H1 (cell line): ENCODE results near the gene RIGI. TPM values are rescaled to one million over a fixed set of nuclear protein-coding genes. Genes with fewer than 3 reads are reported as not detected.

Source experiments
- CTCF ChIA-PET: fragments of 300-600 bp; sonication (Branson Sonifier 250); formaldehyde crosslinking; loops from one replicate; lab custom pipeline; 2021; ENCODE audit not compliant: partially characterized antibody; lab: Charles Lee
- POLR2A ChIA-PET: fragments of 300-600 bp; sonication (Branson Sonifier 250); formaldehyde crosslinking; loops from one replicate; lab custom pipeline; 2021; ENCODE audit warnings: inconsistent platforms; ENCODE audit not compliant: partially characterized antibody; lab: Charles Lee
- DNase-seq, 2 experiments: peaks; one replicate each; pipeline versions ENCODE4 v3.0.0 to v3.0.0-alpha.2; 2010 to 2022; ENCODE audit warnings: low spot score in 2 of 2, low read depth in 1 of 2, mixed read lengths in 1 of 2
- FAIRE-seq: peaks from 2 replicates; lab custom pipeline; 2011; peaks lifted over from hg19 to GRCh38; lab: Jason Lieb, UNC
- H2AFZ ChIP-seq: 2 replicates; pipeline ENCODE4 v1.8.1; 2012; ENCODE audit warnings: low read length, inconsistent platforms
- H2AK5ac ChIP-seq: 2 replicates; pipeline ENCODE4 v1.6.1; 2013; ENCODE audit warnings: low read depth, low read length
- H2BK120ac ChIP-seq: replicated peaks from 2 replicates; pipeline ENCODE3; 2013; ENCODE audit warnings: low read depth, low read length, inconsistent platforms
- H2BK12ac ChIP-seq: 2 replicates; pipeline ENCODE4 v1.6.1; 2013; ENCODE audit warnings: low read depth, low read length
- H2BK15ac ChIP-seq: 2 replicates; pipeline ENCODE4 v1.6.1; 2013; ENCODE audit warnings: low read length
- H2BK20ac ChIP-seq: 2 replicates; pipeline ENCODE4 v1.6.1; 2013; ENCODE audit warnings: low read length
- H2BK5ac ChIP-seq: 2 replicates; pipeline ENCODE4 v1.6.1; 2013; ENCODE audit warnings: low read depth, low read length
- H3K14ac ChIP-seq: 2 replicates; pipeline ENCODE4 v1.6.1; 2013; ENCODE audit warnings: inconsistent platforms; ENCODE audit not compliant: insufficient read length
- H3K18ac ChIP-seq: 2 replicates; pipeline ENCODE4 v1.6.1; 2013; ENCODE audit warnings: low read length; ENCODE audit errors: extremely low read depth
- H3K23ac ChIP-seq: 2 replicates; pipeline ENCODE4 v1.6.1; 2013; ENCODE audit warnings: inconsistent platforms; ENCODE audit not compliant: insufficient read length
- H3K23me2 ChIP-seq: 2 replicates; pipeline ENCODE4 v1.6.1; 2013; ENCODE audit warnings: low read depth, low read length
- H3K27ac ChIP-seq: 2 replicates; pipeline ENCODE4 v1.6.1; 2011; ENCODE audit warnings: low read depth, low read length, inconsistent platforms
- H3K27me3 ChIP-seq, 4 experiments: replicated peaks in 1 of 4; 1 replicate in 1 of 4; 2 replicates in 3 of 4; pipeline versions ENCODE4 v1.6.1 to v1.8.1; 2011 to 2013; ENCODE audit warnings: low read length in 3 of 4, mild to moderate bottlenecking in 3 of 4, inconsistent platforms in 2 of 4, mixed read lengths in 2 of 4, moderate library complexity in 1 of 4; ENCODE audit not compliant: control insufficient read depth in 3 of 4, insufficient read depth in 3 of 4; ENCODE audit errors: extremely low read depth in 1 of 4
- H3K36me3 ChIP-seq, 4 experiments: 2 replicates each; pipeline versions ENCODE4 v1.6.1 to v1.8.1; 2011 to 2013; ENCODE audit warnings: mild to moderate bottlenecking in 4 of 4, low read length in 3 of 4, moderate library complexity in 2 of 4, control low read depth in 1 of 4, inconsistent platforms in 1 of 4; ENCODE audit not compliant: insufficient read depth in 4 of 4, control insufficient read depth in 2 of 4
- H3K4ac ChIP-seq: replicated peaks from 2 replicates; pipeline ENCODE3; 2013; ENCODE audit warnings: low read length, low read depth, mixed read lengths, inconsistent platforms; ENCODE audit not compliant: insufficient read length
- H3K4me1 ChIP-seq, 4 experiments: replicated peaks in 1 of 4; 1 replicate in 1 of 4; 2 replicates in 3 of 4; pipeline versions ENCODE4 v1.6.1 to v1.8.1; 2011 to 2013; ENCODE audit warnings: low read length in 3 of 4, inconsistent platforms in 2 of 4, mixed read lengths in 1 of 4; ENCODE audit not compliant: insufficient read depth in 4 of 4, control insufficient read depth in 3 of 4
- H3K4me2 ChIP-seq, 2 experiments: 2 replicates each; pipeline versions ENCODE4 v1.6.1 to v1.8.1; 2011 to 2013; ENCODE audit warnings: low read depth in 2 of 2, low read length in 2 of 2, control low read depth in 1 of 2, inconsistent platforms in 1 of 2, mild to moderate bottlenecking in 1 of 2; ENCODE audit not compliant: insufficient read depth in 1 of 2
- H3K4me3 ChIP-seq, 4 experiments: fragments of 200-600, 300-600 bp in 1 of 4; sonication (generic), shearing (Covaris generic), sonication (Bioruptor Twin) in 1 of 4; 2 replicates each; pipeline versions ENCODE4 v1.5.1 to v1.8.1; 2011 to 2016; ENCODE audit warnings: low read length in 4 of 4, low read depth in 3 of 4, control low read depth in 2 of 4, inconsistent platforms in 2 of 4, mild to moderate bottlenecking in 2 of 4, mixed read lengths in 1 of 4, moderate library complexity in 1 of 4; ENCODE audit not compliant: insufficient read depth in 2 of 4; ENCODE audit errors: extremely low read depth in 1 of 4
- H3K56ac ChIP-seq: replicated peaks from 2 replicates; pipeline ENCODE3; 2013; ENCODE audit warnings: low read depth, mild to moderate bottlenecking, mixed read lengths, low read length, inconsistent platforms; ENCODE audit not compliant: insufficient read length
- H3K79me1 ChIP-seq: 2 replicates; pipeline ENCODE4 v1.6.1; 2013; ENCODE audit warnings: low read depth, low read length, control low read depth
- H3K79me2 ChIP-seq, 2 experiments: 2 replicates each; pipeline versions ENCODE4 v1.6.1 to v1.8.1; 2012 to 2013; ENCODE audit warnings: low read length in 2 of 2, mild to moderate bottlenecking in 2 of 2, inconsistent platforms in 1 of 2; ENCODE audit not compliant: insufficient read depth in 2 of 2, control insufficient read depth in 1 of 2
- H3K9ac ChIP-seq, 4 experiments: replicated peaks in 1 of 4; 1 replicate in 1 of 4; 2 replicates in 3 of 4; pipeline versions ENCODE4 v1.6.1 to v1.8.1; 2011 to 2013; ENCODE audit warnings: low read depth in 3 of 4, low read length in 3 of 4, control low read depth in 2 of 4, mild to moderate bottlenecking in 2 of 4, moderate library complexity in 2 of 4, inconsistent platforms in 1 of 4; ENCODE audit errors: extremely low read depth in 1 of 4
- H3K9me3 ChIP-seq, 2 experiments: 2 replicates each; pipeline versions ENCODE4 v1.6.1 to v1.8.1; 2012 to 2013; ENCODE audit warnings: mild to moderate bottlenecking in 2 of 2, moderate library complexity in 2 of 2, control low read depth in 1 of 2, inconsistent platforms in 1 of 2, low read depth in 1 of 2, low read length in 1 of 2, mixed read lengths in 1 of 2; ENCODE audit not compliant: insufficient read depth in 2 of 2
- H4K20me1 ChIP-seq, 2 experiments: replicated peaks in 1 of 2; 2 replicates each; pipeline versions ENCODE3 to v1.8.1; 2011 to 2013; ENCODE audit warnings: inconsistent platforms in 2 of 2, low read length in 2 of 2, mild to moderate bottlenecking in 1 of 2; ENCODE audit not compliant: insufficient read depth in 2 of 2, control insufficient read depth in 1 of 2
- H4K5ac ChIP-seq: 2 replicates; pipeline ENCODE4 v1.6.1; 2013; ENCODE audit warnings: low read length, low read depth, mixed read lengths, inconsistent platforms; ENCODE audit not compliant: insufficient read length
- H4K8ac ChIP-seq: 2 replicates; pipeline ENCODE4 v1.8.0; 2013; ENCODE audit warnings: mild to moderate bottlenecking, moderate library complexity, low read length, inconsistent platforms; ENCODE audit not compliant: insufficient read depth; ENCODE audit errors: extremely low read depth
- H4K91ac ChIP-seq: replicated peaks from 2 replicates; pipeline ENCODE3; 2013; ENCODE audit warnings: low read length, mixed read lengths, inconsistent platforms; ENCODE audit not compliant: insufficient read length
- EGR1 ChIP-seq: IDR thresholded peaks from 2 replicates; pipeline ENCODE4 v1.6.1; 2011; ENCODE audit warnings: low read depth, low read length, borderline replicate concordance
- NANOG ChIP-seq: IDR thresholded peaks from 2 replicates; pipeline ENCODE4 v1.6.1; 2011; ENCODE audit warnings: low read length, low read depth, mild to moderate bottlenecking, inconsistent platforms; ENCODE audit not compliant: insufficient read depth, poor library complexity, severe bottlenecking
- SIN3A ChIP-seq, 2 experiments: IDR thresholded peaks in 1 of 2; conservative IDR thresholded peaks in 1 of 2; 2 replicates each; pipeline ENCODE4 v1.6.1; 2011 to 2012; ENCODE audit warnings: low read length in 2 of 2, improper control_type of control experiment in 1 of 2, low read depth in 1 of 2, mild to moderate bottlenecking in 1 of 2
- SRF ChIP-seq: IDR thresholded peaks from 2 replicates; pipeline ENCODE4 v1.6.1; 2011; ENCODE audit warnings: mild to moderate bottlenecking, low read depth, low read length, moderate library complexity
- TCF12 ChIP-seq: IDR thresholded peaks from 2 replicates; pipeline ENCODE4 v1.6.1; 2011; ENCODE audit warnings: low read depth, mild to moderate bottlenecking, low read length
- YY1 ChIP-seq: IDR thresholded peaks from 2 replicates; pipeline ENCODE4 v1.6.1; 2011; ENCODE audit warnings: low read depth, mild to moderate bottlenecking, low read length
- polyA plus RNA-seq, 7 experiments: library from polyadenylated mRNA; depleted of rRNA in 3 of 7; stranded (reverse) in 5 of 7; unstranded in 2 of 7; fragments of >200 nt in 5 of 7; fragments of 200-250 nt in 2 of 7; gene quantifications; 1 replicate in 5 of 7; 2 replicates in 1 of 7; 4 replicates in 1 of 7; pipeline versions ENCODE4 v1.2.1 to v1.2.3, GENCODE V29; 2011 to 2013; ENCODE audit warnings: missing spikeins in 2 of 7, mixed read lengths in 2 of 7
- total RNA-seq: library from RNA; stranded (reverse); fragmentation: NEBNext Ultra II Directional; extraction: Animal tissue kit (Norgen Biotek cat#: 25700); gene quantifications from 2 replicates; pipeline ENCODE4 v1.2.1, GENCODE V29; 2021
- TF ChIP-seq, protein P1 (sequence below): IDR thresholded peaks from 2 replicates; pipeline ENCODE4 v1.6.1; 2011; ENCODE audit warnings: low read length, improper control_type of control experiment

Gene RIGI
- total and polyA plus RNA-seq, 2 of the 8 experiments (the other 6 are each of a cell fraction or from before 2014, with no cell fraction given) = 3.1 to 6.7 TPM

DNA sequence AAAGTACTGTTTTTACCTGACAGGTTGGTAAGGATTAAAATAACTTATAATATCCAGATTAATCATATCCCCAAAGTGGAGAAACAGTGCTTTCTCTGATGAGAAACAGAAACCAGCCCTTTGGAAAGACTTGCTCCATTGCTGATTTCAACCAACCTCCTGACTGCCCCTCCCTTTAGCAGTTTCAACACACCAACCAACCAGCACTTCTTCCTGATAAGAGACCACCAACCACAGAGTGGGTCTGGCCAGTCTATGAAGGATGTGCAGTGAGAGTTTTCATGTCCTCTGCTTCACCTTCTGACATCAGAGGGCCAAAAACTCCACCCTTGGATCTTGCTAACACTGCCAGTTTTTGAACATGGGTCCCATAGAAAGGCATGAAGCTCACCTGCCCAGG is 28.1 kb downstream of the RIGI start:
- Histone ChIP-seq H3K23me2 (no peaks in the 10 kb centered on the region), H3K18ac (no peak overlapping the region), H2BK15ac (no peak overlapping the region), H3K79me1 (no peaks in the 10 kb centered on the region), H4K8ac (no peak overlapping the region), H3K27me3 (no peaks in the 10 kb centered on the region), H3K9ac (no peak overlapping the region), H3K9me3 (no peaks in the 10 kb centered on the region), H4K91ac (no peak overlapping the region), H2AFZ (no peak overlapping the region), H2BK12ac (no peak overlapping the region), H3K4me1 (peaks cover 0 to 3% (median 0%) of the 10 kb centered on the region in 4 experiments; a peak in 1 of 7 replicates), H2BK20ac (no peak overlapping the region), H3K36me3 (peaks cover 0 to 4% (median 3%) of the 10 kb centered on the region in 4 experiments; a peak in 3 of 8 replicates), H3K56ac (no peak overlapping the region), H2BK120ac (no peak overlapping the region), H3K4me3 (no peak overlapping the region), H3K4me2 (no peak overlapping the region), H3K79me2 (no peaks in the 10 kb centered on the region), H3K14ac (no peak overlapping the region), H3K4ac (no peak overlapping the region), H3K23ac (no peak overlapping the region), H4K20me1 (no peaks in the 10 kb centered on the region), H2BK5ac (no peak overlapping the region), H2AK5ac (no peak overlapping the region), H4K5ac (no peak overlapping the region), H3K27ac (no peak overlapping the region)
- CTCF ChIA-PET = no interaction called here
- TF ChIP-seq SRF (no peak), EGR1 (no peak), TCF12 (no peak), NANOG (no peak), YY1 (no peak), SIN3A (conservative IDR thresholded peaks at IDR 0.05 in 1 of 2, IDR thresholded peaks at IDR 0.05 in 1 of 2; ENCODE audit: low read depth in 1 of 2, low read length in 2 of 2) (no peak)
- TF ChIP-seq, protein P1, sequence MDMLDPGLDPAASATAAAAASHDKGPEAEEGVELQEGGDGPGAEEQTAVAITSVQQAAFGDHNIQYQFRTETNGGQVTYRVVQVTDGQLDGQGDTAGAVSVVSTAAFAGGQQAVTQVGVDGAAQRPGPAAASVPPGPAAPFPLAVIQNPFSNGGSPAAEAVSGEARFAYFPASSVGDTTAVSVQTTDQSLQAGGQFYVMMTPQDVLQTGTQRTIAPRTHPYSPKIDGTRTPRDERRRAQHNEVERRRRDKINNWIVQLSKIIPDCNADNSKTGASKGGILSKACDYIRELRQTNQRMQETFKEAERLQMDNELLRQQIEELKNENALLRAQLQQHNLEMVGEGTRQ = no peak
- POLR2A ChIA-PET = interaction anchor here (0.8 to 1.4 kb wide), 3 partner anchors 28 to 528 kb away, joined by 3 read pairs; partner anchors contain the start of genes DNAJA1 and RIGI
- DNase-seq = no peak
- no peak for FAIRE-seq
